GM12874 (cell line): ENCODE results near the gene INPP4A.

Source experiments
- TF ChIP-seq, protein P1 (sequence below): IDR thresholded peaks from 2 replicates; pipeline ENCODE4 v1.5.1; 2011; ENCODE audit warnings: low read depth, mild to moderate bottlenecking, control low read depth, low read length, moderate library complexity; ENCODE audit not compliant: insufficient read depth

The INPP4A gene

DNA sequence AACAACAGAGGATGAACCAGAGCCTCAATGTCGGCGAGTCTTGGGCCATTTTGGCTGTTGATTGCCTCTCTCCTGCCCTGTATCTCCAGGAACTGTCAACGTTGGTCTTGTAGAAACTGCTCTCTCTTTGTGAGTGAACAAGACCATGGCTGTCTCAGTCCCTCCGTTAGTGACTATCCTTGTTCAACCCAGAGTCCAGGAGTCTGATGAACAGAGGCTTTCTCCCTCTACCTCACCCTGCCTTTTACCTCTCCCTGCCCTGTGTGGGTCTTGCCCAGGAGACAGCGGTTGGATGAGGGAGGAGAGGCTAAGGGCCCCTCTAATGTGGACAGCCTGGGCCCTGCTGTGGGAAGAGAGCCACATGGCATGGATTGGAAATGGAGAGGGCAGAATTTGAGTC lies 32.8 kb downstream of the INPP4A start:
- TF ChIP-seq, protein P1, sequence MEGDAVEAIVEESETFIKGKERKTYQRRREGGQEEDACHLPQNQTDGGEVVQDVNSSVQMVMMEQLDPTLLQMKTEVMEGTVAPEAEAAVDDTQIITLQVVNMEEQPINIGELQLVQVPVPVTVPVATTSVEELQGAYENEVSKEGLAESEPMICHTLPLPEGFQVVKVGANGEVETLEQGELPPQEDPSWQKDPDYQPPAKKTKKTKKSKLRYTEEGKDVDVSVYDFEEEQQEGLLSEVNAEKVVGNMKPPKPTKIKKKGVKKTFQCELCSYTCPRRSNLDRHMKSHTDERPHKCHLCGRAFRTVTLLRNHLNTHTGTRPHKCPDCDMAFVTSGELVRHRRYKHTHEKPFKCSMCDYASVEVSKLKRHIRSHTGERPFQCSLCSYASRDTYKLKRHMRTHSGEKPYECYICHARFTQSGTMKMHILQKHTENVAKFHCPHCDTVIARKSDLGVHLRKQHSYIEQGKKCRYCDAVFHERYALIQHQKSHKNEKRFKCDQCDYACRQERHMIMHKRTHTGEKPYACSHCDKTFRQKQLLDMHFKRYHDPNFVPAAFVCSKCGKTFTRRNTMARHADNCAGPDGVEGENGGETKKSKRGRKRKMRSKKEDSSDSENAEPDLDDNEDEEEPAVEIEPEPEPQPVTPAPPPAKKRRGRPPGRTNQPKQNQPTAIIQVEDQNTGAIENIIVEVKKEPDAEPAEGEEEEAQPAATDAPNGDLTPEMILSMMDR: no peak

DNA sequence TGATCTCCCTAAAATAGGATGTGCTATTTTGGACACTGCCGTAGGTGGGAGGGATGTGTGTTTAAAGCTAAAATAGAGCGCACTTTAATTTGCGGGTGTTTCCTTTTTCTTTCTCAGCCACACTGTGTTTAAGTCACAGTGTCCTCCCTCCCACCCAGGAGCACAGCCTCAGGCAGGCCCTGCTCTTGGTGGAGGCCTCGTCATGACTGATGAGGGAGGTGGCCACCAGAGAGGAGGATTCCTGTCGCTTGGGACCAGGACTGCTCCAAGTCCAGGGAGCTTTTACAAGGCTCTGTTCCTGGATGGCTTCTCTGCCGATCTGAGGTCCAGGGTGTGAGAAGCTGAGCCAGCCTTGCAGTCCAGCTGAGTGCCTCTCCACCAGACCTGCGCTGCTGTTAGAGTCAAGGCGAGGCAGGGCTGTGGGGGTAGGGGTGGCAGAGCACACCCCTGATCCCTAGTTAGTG lies 33.5 kb downstream of the INPP4A start:
- TF ChIP-seq, protein P1: no peak

DNA sequence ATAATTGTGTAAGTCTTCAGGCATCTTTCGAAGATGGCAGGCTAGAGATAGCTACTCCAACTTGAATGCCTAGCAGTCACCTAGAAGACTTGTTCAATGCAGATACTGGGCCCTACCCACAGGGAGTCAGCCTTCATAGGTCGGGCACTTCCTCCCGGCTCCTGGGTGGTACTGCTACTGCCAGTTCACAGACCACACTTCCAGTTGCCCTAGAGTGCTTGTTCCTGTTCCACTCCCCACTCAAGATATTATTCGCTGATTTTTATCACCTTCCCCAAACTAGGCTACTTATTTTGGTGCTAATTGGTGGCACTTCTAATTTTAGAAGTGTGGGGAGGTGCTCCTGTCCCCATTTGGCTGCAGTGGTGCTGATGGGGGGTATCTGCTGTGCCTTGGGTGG lies 34.2 kb downstream of the INPP4A start:
- TF ChIP-seq, protein P1: no peak

DNA sequence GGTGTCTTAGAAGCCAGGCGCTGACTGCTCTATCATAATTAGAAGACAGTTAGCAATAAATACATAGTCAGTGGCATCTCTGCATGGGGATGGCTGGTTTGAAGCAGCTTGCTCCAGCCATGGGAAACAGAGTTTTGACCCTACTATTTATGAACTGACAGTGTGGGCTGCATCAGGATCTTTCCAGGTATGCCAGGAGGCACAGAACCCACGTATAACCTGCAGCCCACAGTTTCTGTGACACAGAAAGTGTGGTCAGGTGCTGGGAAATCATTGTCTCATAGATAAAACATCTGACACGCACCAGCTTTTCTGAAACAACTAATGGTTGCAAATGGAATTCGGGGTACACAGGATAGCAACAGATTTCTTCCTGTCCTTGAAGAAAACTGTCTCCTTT lies 34.7 kb downstream of the INPP4A start:
- TF ChIP-seq, protein P1: no peak

DNA sequence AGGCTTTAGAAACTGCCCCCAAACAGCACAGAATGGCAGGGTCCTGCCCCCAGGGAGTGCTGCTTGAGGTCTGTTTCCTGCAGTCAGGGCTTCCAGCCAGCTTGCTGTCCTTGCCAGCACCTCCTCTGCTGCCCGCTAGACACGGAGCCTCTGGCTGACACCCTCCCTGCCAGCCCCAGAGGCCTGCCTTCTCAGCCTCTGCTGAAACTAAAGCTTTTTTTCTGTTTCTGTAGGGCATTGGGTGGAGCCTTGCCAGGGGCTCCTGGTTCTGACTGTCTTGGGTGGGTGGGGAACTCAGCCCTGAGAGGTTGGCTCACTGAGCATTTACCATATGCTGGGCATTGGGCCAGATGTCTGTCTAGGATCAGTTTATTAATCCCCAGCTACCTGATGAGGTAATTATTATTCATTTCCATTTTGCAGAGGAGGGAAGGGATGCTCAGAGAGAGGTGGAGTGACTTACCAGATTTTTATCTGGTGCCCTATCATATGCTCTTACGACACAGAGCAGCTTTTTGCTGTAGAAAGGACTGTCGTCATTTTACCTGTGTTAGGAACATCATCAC lies 35.4 kb downstream of the INPP4A start:
- TF ChIP-seq, protein P1: no peak

DNA sequence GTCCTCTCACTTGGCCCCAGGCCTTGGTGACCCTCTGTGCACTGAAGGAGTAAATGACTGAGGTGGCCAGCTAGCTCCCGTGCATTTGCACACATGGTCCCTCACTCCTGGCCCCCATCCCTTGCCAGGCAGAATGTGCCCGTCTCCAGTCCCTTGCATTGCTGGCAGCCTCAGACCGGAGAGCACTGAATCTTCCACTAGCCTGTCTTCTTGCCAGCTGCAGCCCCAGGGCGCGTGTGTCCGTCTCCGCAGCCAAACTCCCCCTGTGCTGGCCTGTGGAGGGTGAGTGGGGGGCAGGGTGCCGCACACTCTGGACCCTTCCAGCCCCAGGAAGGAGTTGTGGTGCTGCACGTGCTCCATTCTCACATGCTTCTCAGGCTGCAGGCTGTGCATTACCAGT lies 35.9 kb downstream of the INPP4A start:
- TF ChIP-seq, protein P1: no peak

DNA sequence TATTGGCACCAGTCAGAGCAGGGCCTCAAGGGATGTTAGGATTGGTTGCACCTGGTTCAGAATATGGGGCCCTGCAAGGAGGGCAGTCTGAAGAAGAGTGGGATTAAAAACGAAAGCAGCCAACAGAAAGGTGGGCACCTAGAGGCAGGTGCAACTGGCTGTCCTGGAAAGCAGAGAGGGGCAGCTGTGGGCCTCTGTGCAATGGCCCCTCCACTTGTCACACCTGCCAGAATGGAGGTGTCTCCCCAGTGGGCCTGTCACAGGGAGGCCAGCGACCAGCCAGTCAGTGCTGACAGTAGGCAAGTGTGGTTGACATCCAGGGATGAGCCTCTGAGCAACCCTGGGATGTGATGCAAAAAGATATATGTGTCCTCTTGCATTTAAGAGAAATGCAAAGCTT lies 37.7 kb downstream of the INPP4A start:
- TF ChIP-seq, protein P1: no peak
